ENCODE data around the gene SSR2. TPM values are rescaled to one million over a fixed set of nuclear protein-coding genes. Genes with fewer than 3 reads are reported as not detected.

SSR2 gene
- total and polyA plus RNA-seq, 8 donors, result 67.1 to 354 (median 232) TPM

DNA sequence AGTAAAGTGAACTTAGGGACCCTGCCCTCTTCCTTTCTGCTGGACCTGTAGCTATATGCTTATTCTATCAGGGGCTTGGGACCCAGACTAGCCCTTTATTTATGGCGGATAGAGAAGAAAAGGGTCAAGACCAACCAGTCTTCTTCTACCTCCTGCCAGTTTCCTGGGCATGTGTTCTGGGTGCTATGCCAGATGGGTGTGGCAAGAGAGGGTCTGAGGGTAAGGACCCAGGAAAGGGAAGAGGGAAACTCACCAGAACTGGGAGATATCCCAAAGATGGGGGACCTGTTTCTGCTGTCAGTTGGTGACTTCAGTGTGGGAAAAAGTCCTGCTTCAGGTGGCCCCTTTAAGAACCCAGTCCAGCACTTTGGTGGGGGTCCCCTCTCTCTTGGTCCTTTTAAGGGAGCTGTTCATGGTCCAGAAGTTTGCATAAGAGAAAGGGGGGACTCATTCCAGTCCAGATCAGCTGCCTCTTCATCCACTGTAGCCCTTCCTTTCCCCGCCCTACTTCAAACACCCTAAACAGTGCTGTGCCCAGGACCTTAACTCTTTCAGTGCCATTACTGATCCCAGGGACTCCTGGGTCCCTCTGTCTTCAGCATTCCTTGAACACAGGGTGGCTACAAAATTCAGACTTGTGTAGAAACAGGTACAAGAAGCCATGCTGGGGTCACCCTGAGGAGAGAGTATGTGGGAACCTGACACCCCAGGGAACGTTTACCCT is 18.4 kb downstream of the SSR2 start:
- intact Hi-C loops (cut with DNase I; ENCODE audit: low total_unique reads), result no loop called here
- Histone ChIP-seq H3K4me3 (peak overlapping the region in 3 of 4 donors; percentile 15 to 38 (median 17)), H3K27me3 (no peaks in the 10 kb centered on the region), H3K36me3 (peaks cover 0 to 9% (median 6%) of the 10 kb centered on the region in 4 donors), H3K27ac (peak overlapping the region; percentile 61 to 84 (median 69)), H3K4me1 (peaks cover 0 to 22% (median 17%) of the 10 kb centered on the region in 4 donors), H3K9me3 (no peaks in the 10 kb centered on the region)
- no peak for DNase-seq
- TF ChIP-seq POLR2AphosphoS5 (IDR thresholded peaks at IDR 0.05), result no peak
- no peak for TF ChIP-seq POLR2A (IDR thresholded peaks at IDR 0.05)
- TF ChIP-seq EP300 (IDR thresholded peaks at IDR 0.05), result no peak
- TF ChIP-seq, protein P1, sequence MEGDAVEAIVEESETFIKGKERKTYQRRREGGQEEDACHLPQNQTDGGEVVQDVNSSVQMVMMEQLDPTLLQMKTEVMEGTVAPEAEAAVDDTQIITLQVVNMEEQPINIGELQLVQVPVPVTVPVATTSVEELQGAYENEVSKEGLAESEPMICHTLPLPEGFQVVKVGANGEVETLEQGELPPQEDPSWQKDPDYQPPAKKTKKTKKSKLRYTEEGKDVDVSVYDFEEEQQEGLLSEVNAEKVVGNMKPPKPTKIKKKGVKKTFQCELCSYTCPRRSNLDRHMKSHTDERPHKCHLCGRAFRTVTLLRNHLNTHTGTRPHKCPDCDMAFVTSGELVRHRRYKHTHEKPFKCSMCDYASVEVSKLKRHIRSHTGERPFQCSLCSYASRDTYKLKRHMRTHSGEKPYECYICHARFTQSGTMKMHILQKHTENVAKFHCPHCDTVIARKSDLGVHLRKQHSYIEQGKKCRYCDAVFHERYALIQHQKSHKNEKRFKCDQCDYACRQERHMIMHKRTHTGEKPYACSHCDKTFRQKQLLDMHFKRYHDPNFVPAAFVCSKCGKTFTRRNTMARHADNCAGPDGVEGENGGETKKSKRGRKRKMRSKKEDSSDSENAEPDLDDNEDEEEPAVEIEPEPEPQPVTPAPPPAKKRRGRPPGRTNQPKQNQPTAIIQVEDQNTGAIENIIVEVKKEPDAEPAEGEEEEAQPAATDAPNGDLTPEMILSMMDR (IDR thresholded peaks at IDR 0.05), result no peak
- WGBS, 5 donors, result 34 to 54% (median 47%) methylated on average over 3 of the region's 3 CpGs

DNA sequence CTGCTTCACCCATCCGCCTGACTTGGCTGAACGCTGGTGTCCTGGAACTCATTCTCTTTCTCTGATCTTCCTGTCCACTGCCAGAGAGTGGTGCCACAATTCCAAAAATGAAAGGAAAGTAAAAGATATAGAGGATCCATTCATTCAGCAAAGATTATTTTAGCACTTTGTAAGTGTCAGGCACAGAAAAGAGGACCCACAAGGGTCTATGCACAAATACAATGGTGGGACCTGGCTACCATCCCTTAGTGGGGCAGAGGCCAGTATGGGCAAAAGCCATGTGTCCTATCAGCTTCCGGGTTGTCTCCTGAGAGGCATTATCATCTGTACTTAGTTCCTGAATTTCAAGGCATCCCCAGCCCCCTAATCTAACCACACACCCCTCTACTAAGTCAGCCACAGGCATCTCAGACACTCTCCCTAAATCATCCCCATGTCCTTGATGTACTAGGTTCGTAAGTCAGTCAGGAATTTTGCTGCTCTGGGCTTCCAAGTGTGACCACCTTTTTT is 19.0 kb downstream of the SSR2 start:
- H3K4me1 ChIP-seq, result peaks cover 0 to 22% (median 17%) of the 10 kb centered on the region in 4 donors
- no peaks in the 10 kb centered on the region for H3K9me3 ChIP-seq
- H3K36me3 ChIP-seq, result peaks cover 0 to 3% (median under 1%) of the 10 kb centered on the region in 4 donors
- H3K4me3 ChIP-seq, result peak overlapping the region in 3 of 4 donors; percentile 15 to 38 (median 17)
- no peak for TF ChIP-seq POLR2A (IDR thresholded peaks at IDR 0.05)
- TF ChIP-seq, protein P1 (IDR thresholded peaks at IDR 0.05), result no peak
- TF ChIP-seq POLR2AphosphoS5 (IDR thresholded peaks at IDR 0.05), result no peak
- TF ChIP-seq EP300 (IDR thresholded peaks at IDR 0.05), result no peak
- peak overlapping the region; percentile 61 to 78 (median 68) for H3K27ac ChIP-seq
- intact Hi-C loops (cut with DNase I; ENCODE audit: low total_unique reads), result no loop called here
- WGBS, 5 donors, result 37 to 51% (median 41%) methylated on average over 4 of the region's 4 CpGs
- no peaks in the 10 kb centered on the region for H3K27me3 ChIP-seq
- DNase-seq, result no peak

DNA sequence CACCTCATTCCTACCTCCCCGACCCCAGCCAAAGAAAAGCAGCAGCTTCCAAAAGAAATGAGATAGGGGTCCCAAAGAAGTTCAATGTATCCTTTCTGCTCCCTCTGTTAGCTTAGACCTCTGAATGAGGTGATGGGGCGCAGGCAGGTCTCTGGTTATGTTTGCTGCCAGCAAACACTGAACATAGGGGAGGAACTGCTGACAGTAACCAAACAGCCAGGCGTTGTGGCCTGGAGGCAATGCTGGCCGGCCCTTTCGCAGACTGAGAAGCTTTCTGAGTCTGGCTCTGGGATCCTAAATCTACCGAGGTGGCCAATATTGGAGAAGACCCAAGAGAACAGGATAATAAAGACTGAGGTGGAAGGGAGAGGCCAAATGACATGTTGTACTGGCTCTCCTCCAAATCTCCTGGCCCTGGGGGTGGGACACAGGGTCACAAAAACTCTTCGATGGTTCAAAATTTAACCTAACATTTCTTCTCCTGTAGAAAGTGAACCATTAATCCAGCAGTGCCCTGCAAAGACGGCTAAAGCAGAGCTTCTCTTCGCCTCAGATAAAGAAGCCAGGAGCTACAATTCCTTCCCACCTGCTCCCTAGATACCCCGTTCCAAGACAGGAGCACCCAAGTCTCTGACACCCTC is 19.6 kb downstream of the SSR2 start:
- Histone ChIP-seq H3K9me3 (no peaks in the 10 kb centered on the region), H3K4me1 (peaks cover 0 to 19% (median 17%) of the 10 kb centered on the region in 4 donors), H3K27ac (peak overlapping the region; percentile 61 to 78 (median 68)), H3K4me3 (peak overlapping the region in 3 of 4 donors; percentile 15 to 38 (median 17)), H3K36me3 (no peaks in the 10 kb centered on the region), H3K27me3 (no peaks in the 10 kb centered on the region)
- peak in 1 of 2 donors; percentile 62 for DNase-seq
- intact Hi-C loops (cut with DNase I; ENCODE audit: low total_unique reads), result no loop called here
- TF ChIP-seq, protein P1 (IDR thresholded peaks at IDR 0.05), result no peak
- peak in 1 of 3 donors; percentile 10 for TF ChIP-seq POLR2AphosphoS5 (IDR thresholded peaks at IDR 0.05)
- 33 to 56% (median 41%) methylated on average over 10 of the region's 10 CpGs for WGBS, 5 donors

DNA sequence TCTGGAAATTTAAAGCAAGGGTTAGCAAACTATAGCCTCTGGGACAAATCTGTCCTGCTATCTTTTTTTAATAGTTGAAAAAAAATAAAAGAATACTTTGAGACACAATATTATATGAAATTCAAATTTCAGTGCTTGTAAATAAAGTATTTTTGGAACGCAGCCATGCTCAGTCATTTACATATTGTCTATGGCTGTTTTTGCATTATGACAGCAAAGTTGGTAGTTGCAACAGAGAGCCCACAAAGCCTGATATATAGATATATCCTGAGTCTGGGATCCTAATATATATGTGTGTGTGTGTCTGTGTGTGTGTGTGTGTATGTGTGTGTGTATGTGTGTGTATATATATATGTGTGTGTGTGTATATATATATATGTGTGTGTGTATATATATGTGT is 20.8 kb downstream of the SSR2 start:
- TF ChIP-seq, protein P1 (IDR thresholded peaks at IDR 0.05), result no peak
- TF ChIP-seq EP300 (IDR thresholded peaks at IDR 0.05), result no peak
- no peak for TF ChIP-seq POLR2AphosphoS5 (IDR thresholded peaks at IDR 0.05)
- no peak for TF ChIP-seq POLR2A (IDR thresholded peaks at IDR 0.05)
- 82 to 98% (median 85%) methylated on average over 1 of the region's 1 CpG for WGBS, 5 donors
- H3K27ac ChIP-seq, result no peak overlapping the region
- no peak for DNase-seq
- H3K4me1 ChIP-seq, result peaks cover 0 to 18% (median 16%) of the 10 kb centered on the region in 4 donors
- no peak overlapping the region for H3K4me3 ChIP-seq
- intact Hi-C loops (cut with DNase I; ENCODE audit: low total_unique reads), result no loop called here
- H3K27me3 ChIP-seq, result no peaks in the 10 kb centered on the region
- no peaks in the 10 kb centered on the region for H3K9me3 ChIP-seq
- H3K36me3 ChIP-seq, result no peaks in the 10 kb centered on the region
